Activated naive CD4-positive, alpha-beta T cell treated with Interleukin-2 at 50 U/mL for 16 hours (primary cell): ENCODE results near the gene TNKS1BP1.
"Not testable (repeated sequence)": the region's sequence is repeated elsewhere in the genome, so short reads cannot be mapped to it uniquely, and the experiment has no call there.

ENCODE experiments used
- DNase-seq: peaks from one replicate; pipeline ENCODE4 v3.0.0-alpha.2; 2020

The TNKS1BP1 gene

DNA sequence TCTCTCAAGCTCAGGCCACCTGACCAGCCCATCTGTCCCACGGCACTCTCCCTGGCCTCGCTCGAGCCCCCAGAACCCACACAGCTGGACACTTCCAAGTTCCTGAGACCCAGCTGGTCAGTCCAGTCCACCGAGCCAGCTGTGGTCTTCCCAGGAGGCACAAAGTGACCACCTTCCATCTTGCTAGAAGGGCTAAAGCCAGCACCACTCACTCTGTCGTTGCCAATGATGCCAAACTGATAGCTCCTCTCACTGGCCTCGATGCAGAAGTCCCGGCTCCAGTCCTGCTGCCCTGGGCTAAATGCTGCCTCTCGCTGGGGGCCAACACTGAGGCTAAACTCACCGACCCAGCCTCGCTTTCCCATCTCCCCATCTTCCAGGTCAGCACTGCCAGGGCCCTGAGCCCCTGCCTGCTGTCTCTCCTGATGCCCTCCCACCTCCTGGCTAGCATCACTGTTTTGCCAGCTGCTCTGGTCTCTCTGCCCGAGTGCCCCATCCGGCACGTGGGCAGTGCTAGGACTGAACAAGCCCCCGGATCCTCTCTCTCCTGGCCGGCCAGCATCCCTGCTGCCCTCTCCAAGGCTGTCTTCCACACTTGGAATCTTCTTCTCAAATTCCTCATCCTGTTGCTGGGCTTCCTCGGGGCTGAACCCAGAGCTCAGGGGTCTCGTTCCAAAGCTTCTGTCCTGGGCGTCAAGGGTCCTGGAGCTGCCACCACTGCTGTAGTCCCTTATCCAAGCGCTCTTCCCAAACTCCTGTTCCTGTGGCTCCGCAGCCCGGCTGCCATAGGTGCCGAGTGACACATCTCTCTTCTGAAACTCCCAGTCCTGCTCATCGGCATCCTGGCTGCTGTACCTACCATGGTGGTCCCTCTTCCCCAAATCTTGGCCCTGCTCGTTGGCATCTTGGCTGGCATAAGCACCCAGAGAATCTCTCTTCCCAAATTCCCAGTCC is 15.4 kb downstream of the TNKS1BP1 start:
- DNase-seq, result no peak

DNA sequence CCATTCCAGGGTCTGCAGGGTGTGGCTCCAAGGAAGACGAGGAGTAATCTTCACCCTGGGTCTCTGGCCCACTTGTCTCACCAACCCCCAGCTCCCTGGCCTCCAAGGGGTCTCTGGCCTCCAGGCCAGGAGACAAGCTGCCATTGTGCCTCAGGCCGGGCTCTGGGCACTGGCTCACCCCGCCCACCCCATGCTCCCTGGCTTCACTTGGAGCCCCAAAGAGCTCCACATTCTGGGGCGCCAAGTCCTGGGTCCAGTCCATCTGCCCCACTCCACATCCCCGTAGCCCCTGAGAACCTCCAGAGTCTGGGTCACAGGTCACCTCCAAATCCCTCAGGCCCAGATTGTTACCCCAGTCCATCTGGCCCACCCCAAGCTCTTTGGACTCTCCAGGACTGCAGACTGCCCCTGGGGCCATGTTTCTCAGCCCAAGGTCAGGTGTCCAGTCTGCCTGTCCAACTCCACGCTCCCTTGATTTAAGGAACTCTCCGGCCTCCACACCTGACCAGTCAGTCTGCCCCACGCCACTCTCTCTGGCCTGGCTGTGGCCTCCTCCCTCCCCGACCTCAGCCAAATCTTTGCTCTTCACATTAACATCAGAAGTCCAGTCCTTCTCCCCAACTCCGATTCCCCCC is 16.2 kb downstream of the TNKS1BP1 start:
- DNase-seq, result no peak

GRCh38 chr11:57307666-57308270 is 17.0 kb downstream of the TNKS1BP1 start:
- DNase-seq, result no peak

DNA sequence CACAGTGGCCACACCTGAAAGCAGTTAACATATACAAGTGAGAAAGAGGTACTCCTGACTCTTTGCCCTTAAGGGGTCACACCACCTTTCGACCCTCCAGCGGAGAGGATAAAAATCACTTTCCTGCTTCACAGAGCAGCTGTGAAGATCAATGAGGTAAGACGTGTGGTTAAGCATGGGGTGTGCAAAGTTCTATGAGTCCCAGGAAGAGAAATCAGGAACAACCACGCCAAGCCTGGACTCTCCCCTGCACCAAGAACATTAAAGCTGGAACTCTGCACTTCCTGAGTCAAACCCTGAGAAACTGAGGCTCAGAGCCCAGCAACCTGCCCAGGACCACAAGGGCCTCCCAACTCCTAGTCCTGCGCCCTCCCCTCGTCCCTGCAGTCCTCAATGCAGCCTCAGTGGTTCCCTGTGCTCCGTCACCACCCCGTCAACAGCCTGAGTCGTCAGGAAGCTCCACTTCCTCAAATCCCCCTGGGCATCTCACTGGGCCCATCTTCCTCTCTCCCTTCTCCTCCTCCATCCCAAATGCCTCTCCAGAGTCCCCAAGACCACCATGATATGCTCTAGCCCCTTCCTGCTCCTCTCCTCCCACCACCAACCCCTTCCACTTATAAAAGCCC is 17.7 kb downstream of the TNKS1BP1 start:
- DNase-seq, result no peak

DNA sequence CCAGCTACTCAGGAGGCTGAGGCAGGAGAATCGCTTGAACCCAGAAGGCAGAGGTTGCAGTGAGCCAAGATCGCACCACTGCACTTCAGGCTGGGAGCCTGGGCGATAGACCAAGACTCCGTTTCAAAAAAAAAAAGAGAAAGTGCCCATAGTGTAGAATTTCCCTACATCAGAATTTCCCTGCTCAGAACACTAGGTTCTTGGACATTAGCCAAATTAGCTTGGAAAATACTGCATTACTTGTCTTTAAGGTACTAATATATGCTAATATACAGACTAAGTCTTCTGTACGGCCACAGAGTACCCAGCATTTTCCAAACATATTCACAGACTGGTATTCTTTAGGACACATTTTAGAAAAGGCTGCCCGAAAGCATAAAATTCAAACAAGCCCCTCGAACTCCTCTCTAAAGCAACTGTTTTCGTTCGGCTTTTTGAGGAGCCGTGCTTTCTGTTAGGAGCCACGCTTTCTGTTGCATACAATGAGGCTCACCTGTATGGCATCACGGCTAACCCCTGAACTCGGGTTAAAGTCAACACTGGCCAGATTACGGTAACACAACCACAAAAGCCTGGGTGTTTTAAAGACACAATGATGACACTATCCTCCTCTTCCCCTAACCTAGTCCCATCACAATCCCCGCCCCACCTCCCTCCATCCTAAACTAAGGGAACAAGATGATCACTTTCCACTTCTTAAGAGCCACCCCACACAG is 18.4 kb downstream of the TNKS1BP1 start:
- DNase-seq, result no peak

- DNase-seq, result no peak
Observed at GRCh38 chr11:57305523-57305922, 19.2 kb downstream of the TNKS1BP1 start.

GRCh38 chr11:57303990-57304579 is 20.7 kb downstream of the TNKS1BP1 start:
- DNase-seq, result no peak

DNA sequence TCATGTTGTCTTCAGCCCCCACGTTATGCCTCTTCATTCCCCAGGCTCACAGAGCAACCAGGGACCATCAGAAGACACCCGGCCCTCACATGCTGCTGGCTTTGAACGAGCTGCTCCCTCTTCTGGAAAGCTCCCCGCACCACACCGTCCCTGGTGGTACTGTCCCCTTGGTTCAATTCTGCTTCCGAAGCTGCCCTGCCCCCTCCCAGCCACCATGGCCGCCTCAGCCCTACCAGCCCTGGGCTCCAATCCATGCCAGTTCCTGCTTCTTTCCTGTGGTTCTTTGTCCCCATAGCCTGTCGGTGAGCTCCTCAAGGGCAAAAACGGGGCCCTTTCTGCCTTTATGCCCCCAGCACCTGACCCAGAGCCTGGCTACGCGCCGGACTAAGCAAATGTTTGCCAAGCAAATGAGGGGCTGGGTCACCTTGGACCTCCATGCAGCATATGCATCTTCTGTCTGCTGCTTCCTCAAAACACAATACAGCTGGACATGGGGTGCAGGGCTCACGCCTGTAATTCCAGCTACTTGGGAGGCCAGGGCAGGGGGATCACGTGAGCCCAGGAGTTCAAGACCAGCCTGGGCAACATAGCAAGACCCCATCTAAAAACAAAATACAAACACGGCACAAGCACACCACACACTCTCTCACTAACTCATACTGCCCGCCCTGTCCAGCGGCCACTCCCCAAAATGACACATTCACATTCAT is 21.3 kb downstream of the TNKS1BP1 start:
- DNase-seq, result no peak

GRCh38 chr11:57302489-57302888 is 22.3 kb downstream of the TNKS1BP1 start:
- no peak for DNase-seq

DNA sequence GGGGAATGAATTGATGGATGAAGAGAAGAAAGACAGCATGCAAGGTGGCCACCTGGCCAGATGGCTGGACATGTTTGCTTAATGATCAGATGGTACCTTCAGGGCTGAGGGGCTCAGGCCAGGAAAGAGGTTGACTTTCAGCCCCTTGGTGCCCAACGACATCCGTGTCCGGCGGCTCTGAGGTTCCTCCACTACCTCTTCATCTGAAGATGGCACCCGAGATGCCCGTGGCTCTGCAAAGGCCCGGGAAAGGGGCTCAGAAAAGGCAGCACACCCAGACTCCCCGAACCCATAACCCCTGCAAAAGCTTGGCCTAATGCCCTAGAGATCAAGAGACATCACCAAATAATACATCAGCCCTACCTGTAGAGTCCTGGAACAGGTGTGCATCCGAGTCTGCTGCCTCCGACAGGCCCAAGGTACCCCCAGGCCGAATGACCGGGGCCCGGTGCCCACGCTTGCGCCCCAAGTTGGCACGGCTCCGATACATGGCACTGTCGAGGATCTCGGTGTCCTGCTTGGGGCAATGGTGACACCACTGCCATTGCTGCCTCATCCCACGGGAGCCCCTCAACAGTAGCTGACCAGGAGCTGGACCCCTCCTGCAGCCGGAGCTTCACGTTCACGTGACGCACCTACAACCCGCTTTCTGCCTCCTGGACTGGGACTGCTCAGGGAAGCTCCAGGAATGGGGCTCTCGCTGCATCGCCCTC is 22.9 kb downstream of the TNKS1BP1 start:
- DNase-seq, result no peak

- DNase-seq, result no peak
Observed at GRCh38 chr11:57300785-57301184, 24.0 kb downstream of the TNKS1BP1 start.

DNA sequence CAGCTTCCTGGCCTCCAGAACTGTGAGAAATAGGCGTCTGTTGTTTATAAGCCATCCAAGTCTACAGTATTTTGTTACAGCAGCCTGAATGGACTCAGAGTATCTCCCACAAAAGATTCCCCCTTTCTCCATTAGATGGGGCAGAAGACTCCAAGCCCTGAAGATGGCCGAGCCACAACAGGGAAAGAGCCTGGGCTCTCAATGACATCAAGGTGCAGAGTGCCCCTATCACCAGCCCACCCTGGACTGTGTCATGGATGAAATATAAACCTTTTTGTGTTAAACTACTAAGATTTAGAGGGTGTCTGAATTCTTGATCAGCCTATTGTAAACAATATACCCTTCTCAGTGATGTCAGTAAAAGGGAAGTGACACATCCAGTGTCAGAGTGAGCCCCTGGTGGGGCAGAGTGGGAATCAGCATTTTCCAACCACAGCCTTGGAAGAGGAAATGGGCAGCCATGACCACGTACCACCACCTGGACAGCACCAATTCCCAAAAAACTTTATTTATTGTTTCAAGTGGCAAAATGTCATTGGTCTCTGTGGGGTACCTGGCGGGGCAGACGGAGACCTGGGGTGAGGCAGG is 25.5 kb downstream of the TNKS1BP1 start:
- no peak for DNase-seq

DNA sequence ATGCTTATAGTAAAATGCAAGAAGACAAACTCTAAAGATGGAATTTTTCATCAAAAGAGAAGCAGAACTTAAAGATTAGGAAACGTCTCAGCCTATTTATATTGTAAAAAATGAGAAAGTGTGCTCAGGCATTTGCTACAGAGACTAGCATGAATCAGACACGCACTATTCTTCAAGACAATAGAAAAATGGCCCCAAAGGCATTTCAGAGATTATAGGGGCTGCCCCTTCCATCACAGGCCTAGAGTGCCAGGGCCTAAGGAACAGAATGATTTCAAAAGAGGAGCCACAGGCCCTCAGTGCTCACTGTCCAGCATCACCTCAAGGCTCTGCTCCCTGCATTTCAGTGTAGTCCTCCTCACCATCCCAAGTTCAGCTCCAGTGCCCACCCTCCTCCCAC is 27.5 kb downstream of the TNKS1BP1 start:
- no peak for DNase-seq

DNA sequence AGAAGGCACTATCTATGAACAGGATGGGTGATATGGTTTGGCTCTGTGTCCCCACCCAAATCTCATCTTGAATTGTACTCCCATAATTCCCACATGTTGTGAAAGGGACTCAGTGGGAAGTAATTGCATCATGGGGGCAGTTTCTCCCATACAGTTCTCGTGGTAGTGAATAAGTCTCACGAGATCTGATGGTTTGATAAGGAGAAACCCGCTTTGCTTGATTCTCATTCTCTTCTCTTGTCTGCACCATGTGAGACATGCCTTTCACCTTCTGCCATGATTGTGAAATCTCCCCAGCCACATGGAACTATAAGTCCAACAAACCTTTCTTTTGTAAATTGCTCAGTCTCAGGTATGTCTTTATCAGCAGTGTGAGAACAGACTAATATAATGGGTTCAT is 28.5 kb downstream of the TNKS1BP1 start:
- not testable (repeated sequence) for DNase-seq

DNA sequence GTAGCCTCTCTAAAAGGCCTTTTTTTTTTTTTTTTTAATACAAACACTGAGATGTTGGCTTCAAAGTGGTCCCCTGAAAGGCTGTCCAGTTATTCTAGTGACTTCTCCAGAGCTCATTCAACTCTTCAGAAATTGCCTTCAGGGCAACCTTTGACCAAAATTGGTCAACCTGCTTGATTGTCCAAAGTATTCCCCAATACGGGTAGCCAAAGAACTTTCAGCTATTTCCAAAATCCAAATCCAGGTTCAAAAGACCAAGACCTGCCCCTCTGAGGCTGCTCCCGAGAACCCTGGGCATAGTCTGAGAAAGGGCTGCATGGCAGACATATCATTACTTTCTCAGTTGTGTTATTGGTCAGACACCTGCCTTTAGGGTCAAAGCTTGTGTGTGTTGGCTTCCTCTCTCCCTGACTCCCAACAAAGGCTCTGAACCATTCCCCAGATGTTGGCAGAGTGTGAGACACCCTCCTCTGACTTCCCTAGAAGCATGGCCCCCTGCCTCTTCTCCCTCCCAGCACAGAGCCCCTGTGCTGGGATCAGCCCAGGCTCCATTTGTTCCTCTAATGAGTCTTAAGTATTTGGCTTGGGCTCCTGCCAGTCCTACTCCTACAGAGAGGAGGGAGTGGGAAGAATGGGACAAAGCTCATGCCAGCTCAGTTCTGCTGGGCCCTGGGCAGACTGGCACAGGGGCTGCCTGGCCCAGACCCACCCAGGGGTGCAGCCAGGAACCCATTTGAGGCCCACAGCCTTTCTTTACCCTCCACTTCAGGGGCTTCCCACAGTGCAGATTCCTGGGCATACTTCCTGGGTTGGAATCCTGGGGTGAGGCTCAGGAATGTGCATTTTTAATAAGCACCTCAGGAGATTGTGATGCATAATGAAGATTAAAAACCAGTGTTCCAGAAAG is 30.3 kb downstream of the TNKS1BP1 start:
- no peak for DNase-seq

- DNase-seq, result no peak
Observed at GRCh38 chr11:57290288-57290687, 34.5 kb downstream of the TNKS1BP1 start.

- DNase-seq, result no peak
Observed at GRCh38 chr11:57288771-57289579, 35.8 kb downstream of the TNKS1BP1 start.

DNA sequence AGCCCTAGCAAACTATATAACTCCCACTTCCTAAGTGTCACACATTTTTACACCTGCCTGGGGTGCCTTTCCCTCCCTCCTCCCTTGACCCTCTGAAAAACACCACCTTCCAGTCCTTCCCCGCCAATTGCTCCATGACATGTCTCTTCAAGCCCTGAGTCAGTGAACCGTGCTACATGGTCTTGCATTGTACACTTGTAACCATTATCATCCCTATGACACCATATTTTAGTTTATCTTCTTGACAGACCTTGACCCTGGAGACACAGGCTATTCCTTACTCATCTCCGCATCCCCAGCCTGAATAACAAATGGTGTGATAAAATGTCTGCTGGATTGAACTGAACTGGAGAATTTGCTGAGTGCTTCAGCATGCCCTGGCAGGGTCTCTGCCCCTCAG is 36.9 kb downstream of the TNKS1BP1 start:
- DNase-seq, result no peak
